DOHH2 (cell line): Measurements from ENCODE around the gene PROX2.

Source experiments
- CTCF ChIP-seq: fragments of 200-600 bp; sonication (generic); IDR thresholded peaks from one replicate; pipeline ENCODE4 v1.5.1; 2014; ENCODE audit warnings: antibody characterized with exemption, mild to moderate bottlenecking, low read depth, low read length; ENCODE audit not compliant: poor library complexity, severe bottlenecking
- EZH2phosphoT487 ChIP-seq: fragments of 200-600 bp; sonication (generic); IDR thresholded peaks from 2 replicates; pipeline ENCODE4 v1.6.1; 2017; ENCODE audit warnings: borderline replicate concordance, mild to moderate bottlenecking, antibody characterized with exemption, low read length, moderate library complexity, mixed read lengths

- TF ChIP-seq CTCF (no peak), EZH2phosphoT487 (no peak)
Observed at GRCh38 chr14:74846168-74846567, 29.8 kb downstream of the PROX2 start.
